ENCODE results near the gene ATP11A.
"Not testable (repeated sequence)": the region's sequence is repeated elsewhere in the genome, so short reads cannot be mapped to it uniquely, and the experiment has no call there.

ATP11A gene

DNA sequence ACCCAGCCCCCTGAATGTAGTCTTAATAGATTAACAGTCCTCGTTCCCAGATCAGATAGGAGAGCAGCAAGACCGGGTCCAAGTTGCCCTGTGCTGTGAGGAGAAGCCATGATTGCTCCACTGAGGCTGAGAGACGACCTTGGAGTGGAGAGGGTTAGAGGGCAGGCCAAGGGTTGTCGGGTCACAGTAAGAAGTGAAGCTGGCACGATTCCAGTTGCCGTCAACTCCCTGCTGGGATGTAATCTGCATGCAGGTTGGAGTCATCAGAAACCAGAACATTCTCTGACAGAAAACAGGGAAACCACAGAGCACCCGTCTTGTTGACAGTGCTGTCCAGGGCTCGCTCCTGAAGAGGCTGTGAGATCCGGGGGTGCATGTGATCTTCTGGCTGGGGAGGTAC lies 19.0 kb upstream of the ATP11A start:
- no peak for DNase-seq (ENCODE audit: low spot score)

DNA sequence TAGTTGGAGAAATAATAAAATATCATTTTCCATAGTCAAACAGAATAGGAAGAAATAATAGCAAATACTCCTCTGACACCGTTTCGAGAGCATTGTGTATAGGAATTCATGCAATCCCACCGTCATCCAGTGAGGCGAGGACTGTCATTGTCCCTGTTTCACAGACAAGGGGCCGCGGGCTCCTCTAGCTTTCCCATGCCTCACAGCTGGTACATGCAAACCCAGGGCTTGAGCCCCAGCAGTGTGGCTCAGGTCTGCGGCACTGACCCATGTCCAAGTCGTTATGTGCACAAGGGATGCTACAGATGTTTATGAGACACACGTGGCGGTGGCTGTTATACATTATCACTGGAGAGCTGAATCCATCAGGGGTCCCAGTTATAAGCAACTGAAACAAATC lies 18.5 kb upstream of the ATP11A start:
- no peak for DNase-seq (ENCODE audit: low spot score)

DNA sequence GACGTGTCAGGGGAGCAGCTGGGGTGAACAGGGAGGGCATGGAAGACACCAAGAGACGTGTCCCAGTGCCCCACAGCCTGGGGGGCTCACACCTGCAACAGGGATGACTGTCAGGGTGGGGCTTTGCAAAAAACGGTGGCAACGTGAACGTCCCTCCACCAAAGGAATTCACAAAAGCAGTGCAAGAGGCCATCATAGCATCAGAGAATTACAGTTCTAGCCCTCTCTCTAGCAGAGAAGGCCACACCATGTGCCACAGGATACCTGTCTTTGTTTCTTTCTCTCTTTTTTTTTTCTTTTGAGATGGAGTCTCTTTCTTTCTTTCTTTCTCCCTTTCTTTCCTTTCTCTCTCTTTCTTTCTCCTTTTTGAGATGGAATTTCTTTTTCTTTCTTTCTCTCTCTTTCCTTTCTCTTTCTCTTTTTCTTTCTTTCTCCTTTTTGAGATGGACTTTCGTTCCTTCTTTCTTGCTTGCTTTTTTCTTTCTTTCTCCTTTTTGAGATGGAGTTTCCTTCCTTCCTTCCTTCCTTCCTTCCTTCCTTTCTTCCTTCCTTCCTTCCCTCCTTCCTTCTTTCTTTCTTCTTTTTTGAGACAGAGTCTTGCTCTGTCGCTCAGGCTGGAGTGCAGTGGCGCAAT lies 17.1 kb upstream of the ATP11A start:
- no peak for DNase-seq (ENCODE audit: low spot score)

DNA sequence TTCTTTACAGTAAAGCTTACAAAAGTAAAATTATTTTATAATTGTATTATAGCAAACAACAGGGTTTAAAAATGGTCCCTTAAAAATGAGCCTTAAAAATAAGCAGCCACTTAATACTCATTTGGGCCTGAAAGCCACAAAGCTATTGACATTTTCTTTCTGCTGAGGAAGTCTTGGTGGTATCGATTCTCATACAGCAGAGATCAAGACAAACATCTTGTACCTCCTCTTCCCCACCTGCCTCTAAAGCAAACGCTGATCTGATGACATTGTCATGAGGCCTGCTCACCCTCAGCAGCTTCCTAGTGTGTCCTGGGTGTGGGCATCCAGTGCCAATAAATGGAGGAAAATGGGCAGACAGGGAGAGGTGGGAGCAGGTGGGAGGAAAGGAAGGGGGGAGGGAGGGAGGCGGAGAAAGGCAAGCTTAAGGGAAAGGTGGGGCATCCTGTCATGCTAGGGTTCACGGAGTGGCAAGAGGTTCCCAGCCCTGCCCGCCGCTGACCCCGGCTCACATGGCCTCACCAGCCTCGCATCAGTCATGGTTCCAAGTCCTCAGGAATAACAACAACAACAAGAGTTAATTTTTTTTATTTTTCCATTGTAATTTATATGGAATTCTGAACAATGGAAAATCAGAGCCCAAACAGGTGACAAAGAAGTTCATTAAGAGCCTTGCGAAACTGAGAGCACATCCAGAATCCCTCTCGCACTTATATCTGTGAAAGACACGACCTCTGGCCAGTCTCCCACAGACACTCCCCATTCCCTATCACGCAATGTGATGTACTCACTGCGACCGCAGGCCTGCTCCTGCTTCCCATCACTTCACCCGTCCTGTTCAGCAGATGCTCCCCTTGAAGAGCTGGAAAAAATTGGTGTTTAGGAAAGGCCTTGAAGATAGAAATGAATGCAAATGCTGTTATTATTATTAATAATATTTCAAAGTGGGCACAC lies 15.1 kb upstream of the ATP11A start:
- DNase-seq (ENCODE audit: low spot score) = no peak

DNA sequence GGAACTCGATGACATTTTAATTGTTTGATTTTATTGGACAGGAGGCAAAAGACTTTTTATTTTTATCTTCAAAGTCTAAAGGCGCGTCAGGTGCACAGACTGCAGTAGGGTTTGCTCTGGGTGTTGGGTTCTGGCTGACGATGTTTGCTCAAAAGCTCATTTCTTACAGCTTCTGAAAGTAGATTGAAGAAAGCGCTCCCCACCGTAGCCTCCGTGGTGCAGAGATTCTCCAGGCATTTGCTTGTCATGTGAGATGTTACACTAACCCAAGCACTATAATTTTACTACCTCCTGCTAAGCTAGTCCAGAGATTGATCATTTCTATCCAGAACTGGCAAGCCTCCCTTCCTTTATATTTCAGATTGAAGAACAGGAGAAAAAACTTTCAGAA lies 14.5 kb upstream of the ATP11A start:
- no peak for DNase-seq (ENCODE audit: low spot score)

DNA sequence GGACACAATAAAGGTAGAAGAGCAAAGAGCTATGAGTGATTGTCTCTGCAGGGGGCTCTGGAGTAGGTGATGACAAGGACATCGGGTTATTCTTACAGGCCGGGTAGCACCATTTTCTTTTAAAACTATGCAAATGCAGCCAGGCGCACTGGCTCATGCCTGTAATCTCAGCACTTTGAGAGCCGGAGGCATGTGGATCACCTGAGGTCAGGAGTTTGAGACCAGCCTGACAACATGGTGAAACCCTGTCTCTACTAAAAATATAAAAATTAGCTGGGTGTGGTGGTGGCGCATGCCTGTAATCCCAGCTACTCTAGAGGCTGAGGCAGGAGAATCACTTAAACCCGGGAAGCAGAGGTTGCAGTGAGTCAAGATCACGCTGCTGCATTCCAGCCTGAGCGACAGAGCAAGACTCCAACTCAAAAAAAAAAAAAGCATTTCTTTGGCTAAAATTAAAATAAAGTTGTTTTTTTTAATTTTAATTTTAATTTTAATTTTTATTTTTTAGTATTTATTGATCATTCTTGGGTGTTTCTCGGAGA lies 12.3 kb upstream of the ATP11A start:
- DNase-seq (ENCODE audit: low spot score) = not testable (repeated sequence)

DNA sequence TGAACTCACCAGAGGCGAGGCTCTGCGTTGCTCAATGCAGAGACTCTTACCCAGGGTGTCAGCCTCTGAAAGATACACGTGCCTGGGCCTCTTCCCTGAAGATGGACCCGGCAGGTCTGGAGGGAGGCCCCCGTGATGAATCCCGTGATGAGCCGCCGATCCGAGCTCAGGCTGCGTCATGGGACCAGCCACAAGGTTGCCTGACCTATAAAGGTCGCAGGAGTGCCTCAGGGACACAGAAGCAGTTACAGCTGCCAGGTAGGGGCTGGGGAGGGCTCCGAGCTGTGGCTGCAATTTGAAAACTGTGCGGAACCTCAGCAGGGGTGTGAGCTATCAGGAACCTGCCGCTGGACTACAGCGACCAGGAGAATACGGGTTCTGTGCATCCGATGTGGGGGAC lies 10.5 kb upstream of the ATP11A start:
- DNase-seq (ENCODE audit: low spot score) = no peak

DNA sequence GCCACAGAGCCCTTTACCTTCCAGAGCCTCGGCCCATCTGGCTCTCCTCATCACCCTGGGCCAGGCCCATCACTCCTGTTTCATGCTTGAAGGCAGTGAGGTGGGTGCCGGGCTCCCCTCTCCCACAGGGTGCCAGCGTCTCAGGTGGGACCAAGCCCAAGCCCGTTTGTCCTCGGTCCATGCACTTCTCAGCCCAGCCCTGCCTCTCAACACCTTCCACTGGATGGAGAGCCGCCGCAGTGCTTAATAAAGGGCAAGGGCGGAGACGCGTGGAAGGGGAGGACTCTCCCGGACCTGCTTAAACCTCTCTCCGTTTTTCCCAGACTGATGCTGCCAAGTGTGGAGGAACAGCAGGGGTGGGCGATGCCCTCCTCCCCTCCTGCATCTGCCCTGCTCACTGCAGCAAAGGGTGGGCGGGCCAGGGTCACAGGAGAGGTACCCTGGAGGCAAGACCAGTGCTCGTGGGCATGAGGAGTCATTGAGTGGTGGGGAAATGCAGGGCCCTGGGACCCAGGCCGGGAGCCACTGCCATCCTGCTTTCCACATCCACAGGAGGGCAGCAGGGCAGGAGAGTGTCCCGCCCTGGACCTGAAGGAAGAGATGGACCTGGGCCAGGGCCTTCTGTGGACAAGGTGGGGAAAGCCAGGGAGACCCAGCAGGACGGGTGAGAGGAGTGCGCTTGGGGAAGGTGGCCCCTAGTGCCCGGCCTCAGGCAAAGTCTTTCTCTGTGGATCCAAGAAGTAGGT lies 9.7 kb upstream of the ATP11A start:
- no peak for DNase-seq (ENCODE audit: low spot score)

DNA sequence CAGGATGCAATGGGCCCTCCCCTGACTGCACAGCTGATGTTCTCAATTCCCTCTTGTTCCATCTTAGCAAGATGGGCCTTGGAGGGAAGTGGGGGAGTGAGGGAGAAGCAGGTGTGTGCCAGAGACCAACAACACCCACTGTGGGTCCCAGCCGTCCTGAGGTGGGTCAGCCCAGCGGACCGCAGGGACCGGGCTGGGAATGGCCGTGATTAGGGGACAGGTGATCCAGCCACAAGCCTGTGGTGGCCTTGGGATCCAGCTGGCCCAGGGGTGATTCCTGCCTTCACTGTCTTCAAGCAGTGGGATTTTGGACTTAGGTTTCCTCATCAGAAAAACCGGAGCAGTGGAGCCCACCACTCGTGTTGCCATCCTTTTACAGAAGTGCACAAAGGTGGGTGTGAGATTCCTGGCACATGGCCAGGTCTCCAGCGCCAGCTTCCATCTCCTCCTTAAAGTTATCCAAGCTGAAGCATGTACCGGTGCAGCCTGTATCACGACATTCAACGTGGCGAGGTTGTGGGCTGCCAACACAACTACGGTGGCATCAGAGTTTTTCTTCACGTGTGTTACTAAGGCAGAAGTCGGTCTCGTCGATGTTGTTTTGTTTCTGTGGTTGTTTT lies 9.0 kb upstream of the ATP11A start:
- no peak for DNase-seq (ENCODE audit: low spot score)

DNA sequence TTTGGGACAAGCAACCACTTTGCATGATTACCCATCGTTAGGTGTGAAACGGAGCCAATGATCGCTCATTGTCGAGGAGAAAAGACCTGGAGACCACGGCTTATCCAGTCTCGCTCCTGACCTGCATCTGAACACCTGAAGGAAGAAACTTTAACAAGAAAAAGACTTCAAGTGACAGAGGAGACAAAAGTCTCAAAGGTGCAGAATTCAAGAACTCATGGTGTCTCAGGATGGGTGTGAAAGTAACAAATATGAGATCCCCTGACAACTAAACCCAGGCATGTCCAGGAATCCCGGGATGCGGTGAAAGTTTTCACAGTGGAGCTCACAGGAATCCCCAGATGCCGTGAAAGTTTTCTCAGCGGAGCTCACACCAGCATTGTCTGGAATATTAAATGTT lies 6.3 kb upstream of the ATP11A start:
- DNase-seq (ENCODE audit: low spot score) = no peak

DNA sequence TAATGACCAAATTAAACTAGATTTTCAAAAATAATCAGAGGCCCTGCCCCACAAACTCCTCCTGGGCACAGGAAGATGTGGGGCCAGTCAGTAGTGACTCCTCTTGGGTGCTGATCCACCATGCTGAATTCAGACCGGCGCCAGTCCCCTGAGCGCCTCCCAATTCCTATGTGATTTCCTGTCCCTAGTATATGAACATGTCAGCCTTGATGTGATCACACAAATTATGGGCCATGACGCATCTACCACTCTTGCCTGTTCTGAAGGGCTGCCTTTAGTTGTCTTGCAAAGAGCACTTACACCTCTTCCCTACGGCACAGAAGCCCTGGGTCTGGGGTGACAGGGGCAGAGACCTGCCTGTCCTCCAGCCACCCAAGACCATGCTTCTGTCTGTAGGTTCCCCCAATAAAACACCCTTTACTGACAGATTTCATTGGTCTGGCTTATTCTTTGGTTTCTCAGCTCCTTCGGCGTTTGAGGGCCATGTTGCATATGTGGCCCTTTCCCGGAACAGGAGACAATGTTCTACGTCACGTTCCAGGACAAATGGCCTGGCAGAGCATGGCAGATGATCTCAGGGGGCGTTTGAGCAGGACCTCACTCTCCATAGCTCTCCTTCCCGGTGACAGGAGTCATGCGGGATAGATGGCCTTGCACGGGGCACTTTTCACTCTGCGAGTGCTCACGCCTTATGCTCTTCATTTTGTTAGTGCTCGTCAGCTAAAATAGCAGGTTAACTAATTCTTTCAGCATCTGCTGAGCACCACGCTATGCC lies 5.6 kb upstream of the ATP11A start:
- no peak for DNase-seq (ENCODE audit: low spot score)

DNA sequence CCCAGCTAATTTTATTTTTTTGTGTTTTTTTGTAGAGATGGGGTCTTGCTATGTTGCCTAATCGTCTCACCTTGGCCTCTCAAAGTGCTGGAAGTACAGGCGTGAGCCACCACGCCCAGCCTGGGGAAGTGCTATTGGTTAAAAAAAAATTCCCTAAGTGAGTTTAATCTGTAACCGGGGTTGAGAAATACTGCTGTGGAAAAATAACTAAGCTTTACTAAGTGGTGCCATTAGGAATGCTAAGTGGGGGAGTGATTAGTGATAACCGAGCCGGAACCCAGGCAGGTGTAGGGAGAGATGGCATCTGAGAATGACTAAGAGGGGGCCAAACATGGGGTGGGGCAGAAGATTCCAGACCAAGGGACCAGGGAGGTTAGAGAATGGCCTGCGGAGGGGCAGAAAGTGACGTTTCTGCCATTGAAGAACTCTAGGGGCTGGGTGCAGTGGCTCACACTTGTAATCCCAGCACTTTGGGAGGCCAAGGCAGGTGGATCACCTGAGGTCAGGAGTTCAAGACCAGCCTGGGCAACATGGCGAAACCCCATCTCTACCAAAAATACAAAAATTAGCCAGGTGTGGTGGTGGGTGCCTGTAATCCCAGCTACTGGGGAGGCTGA lies 4.5 kb upstream of the ATP11A start:
- DNase-seq (ENCODE audit: low spot score) = not testable (repeated sequence)

DNA sequence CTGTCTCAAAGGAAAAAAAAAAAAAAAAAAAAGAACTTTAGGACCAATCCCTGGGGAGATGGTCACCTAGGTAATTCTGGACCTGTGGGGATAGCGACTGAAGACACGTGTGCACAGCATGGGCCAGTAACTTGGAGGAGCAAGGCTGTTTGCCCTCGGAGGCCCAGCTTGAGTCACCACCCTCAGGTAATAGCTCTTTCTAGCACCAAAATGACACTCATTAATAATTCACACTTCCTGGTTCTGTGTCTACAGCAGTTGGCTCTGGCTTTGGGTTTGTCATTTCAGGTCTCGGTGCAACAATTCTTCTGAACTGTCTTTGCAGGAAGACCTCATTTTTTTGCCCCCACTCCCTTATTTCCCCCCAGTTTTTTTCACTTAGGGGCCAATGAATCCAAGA lies 3.9 kb upstream of the ATP11A start:
- DNase-seq (ENCODE audit: low spot score) = no peak

DNA sequence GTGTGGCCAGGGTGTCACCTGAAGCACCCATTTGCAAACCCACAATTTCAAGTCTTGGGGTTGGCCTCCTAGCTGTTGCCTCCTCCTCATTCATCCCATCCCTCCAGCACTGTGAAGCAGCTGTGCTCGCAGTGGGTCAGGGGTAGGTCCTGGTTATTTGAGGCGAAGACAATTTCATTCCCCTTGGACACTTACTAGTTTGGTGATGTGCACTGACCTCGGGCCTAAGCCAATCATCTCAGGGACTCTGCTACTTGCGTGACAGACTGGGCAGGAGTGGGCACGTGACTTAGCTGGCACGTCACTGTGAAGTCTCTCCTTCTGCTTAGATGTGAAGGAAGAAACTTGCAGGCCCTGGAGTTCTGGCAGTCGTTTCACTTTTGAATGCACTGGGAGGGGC lies 3.5 kb upstream of the ATP11A start:
- no peak for DNase-seq (ENCODE audit: low spot score)

DNA sequence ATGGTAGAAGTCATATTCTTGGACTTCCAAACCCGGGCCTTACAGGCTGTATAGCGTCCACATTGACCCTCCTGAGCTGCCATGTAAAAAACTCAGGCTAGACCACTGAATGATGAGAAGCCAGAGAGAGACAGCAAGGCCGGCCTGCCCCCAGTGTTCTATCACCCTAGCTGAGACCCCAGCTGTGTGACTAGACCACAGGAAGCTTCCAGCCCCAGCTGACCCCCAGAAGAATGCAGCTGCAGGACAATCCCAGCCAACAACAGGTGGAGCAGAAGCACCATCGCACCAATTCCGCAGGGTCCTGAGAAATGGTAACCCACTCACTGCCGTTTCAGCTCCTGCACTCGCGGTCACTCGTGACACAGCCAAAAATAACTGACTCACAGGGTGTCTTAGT lies 2.9 kb upstream of the ATP11A start:
- DNase-seq (ENCODE audit: low spot score) = no peak

DNA sequence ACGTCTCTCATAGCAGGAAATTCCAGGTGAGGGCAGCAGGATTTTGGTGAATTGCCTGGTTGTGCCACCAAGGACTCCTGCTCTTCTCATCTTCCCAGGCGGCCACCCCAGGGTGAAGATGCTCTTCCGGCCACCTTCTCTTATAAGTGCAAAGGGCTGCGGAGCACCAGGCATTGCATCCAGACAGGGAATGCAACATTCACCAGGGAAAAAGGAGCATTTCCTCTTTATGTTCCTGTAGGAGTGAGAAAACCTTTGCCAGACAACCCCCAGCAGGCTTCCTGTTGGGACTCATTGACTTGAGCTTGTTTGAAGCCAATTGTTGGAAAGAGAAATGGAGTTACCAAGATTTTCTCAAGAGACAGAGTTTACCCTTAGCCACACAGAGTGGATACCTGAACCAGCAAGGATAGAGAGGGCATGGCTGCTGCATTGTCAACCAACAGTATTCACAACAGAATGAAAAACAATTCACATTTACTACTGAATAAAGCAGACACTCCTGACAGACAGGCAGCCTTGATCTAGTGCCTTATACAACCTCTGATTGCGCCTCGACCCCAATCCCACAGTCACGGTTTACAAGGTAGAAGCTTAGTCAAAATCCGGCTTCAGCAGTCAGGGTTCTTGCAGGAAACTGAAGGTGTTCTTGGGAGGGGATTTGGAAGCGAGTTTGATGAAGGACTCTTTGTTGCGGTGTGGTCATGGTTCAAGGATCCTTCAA lies 1.8 kb upstream of the ATP11A start:
- DNase-seq (ENCODE audit: low spot score) = no peak

DNA sequence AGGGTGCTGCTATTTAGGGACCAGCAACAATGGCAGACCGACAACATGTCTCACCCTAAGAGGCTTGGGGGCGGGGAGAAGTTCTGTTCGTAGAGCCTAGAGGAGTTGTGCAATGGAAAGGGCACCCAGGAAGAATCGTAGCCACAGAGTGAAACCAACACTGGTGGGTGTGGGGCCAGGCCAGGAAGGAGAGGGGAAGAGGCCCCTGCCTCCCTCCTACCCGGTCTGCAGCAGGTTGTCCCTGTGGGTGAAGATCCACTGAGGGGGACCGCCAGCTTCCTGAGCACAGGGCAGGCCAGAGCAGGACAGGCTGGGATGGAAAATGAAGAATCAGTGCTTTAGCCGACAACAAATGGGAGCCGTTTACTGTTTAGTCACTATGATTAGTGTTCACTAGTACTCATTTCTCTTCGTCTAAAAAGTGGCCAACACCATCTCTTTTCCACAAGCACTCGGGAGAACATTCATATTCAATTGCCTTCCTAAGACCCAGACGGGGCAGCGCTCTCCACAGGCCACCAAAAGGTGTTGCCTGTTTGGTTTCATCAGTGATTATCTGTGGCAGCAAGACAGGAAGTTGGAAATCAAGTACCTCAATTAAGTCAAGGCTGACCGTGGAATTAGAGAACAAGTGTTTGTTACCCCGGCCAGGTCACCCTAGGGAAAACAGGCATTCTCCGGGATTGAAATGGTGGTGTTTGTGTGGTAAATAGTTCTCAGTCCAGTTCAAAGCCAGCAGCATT lies 1.1 kb upstream of the ATP11A start:
- peak; percentile 38 for DNase-seq (ENCODE audit: low spot score)

DNA sequence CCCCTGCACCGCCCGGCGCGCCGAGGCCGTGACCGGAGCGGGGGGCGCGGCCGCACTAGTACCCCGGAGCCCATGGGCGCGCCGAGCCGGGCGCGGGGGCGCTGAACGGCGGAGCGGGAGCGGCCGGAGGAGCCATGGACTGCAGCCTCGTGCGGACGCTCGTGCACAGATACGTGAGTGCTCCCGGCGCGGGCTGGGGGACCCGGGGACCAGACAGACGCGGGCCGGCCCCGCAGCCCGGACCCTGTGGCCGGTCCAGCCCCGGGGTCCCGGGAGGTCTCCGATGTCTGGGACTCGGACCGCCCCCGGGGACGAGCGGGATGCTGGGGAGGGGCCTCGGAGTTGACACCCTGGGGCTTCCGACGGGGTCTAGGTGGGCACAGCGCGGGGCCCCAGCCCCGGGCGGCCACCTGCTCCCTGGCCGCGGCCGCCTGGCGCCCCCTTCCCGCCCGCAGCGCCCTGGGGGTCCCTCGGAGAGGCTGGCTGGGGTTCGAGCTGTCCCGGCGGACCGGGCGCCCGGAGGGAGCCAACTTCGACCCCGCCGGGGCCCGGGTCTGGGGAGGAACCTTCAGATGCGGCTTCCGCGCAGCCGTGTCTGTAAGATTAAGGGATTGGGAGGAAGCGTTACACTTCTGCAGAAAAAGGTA lies 568 bp downstream of the ATP11A start:
- peak; percentile 19 for DNase-seq (ENCODE audit: low spot score)

DNA sequence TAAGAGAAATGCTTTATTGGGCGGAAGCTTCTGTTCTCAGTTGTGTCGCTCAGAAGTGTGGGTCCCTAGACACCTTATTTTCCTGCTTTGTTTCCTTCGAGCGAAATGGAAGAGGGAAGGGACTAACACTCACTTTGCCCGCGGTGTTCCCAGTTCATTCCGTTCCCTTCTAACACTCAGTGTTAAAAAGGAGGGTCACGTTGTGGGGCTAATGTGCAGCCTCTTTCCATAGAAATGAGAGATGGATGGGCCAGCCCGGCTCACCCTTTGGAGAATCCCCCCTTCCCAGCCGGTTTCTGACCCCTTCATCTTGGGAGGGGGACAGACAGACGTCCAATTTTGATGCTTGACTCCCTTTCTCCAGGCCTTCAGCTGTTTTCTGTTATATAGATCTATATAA lies 2.3 kb downstream of the ATP11A start:
- no peak for DNase-seq (ENCODE audit: low spot score)
